OCI-LY3 (cell line): ENCODE data around the gene CFB.
"Not testable (repeated sequence)": the region's sequence is repeated elsewhere in the genome, so short reads cannot be mapped to it uniquely, and the experiment has no call there.

Experiments
- H2AFZ ChIP-seq: fragments of 200-600, 300-600 bp; shearing (Covaris generic); 2 replicates; pipeline ENCODE4 v1.6.0; 2014; ENCODE audit warnings: antibody characterized with exemption, low read depth, low read length
- H3K27ac ChIP-seq: fragments of 200-600, 300-600 bp; sonication (generic); 2 replicates; pipeline ENCODE4 v1.5.1; 2014; ENCODE audit warnings: mild to moderate bottlenecking, low read length, moderate library complexity, mixed read lengths
- H3K27me3 ChIP-seq: fragments of 200-600, 300-600 bp; sonication (generic); 2 replicates; pipeline ENCODE4 v1.6.1; 2014; ENCODE audit warnings: low read depth, low read length, mixed read lengths
- H3K36me3 ChIP-seq: fragments of 200-600, 300-600 bp; sonication (generic); replicated peaks from 2 replicates; pipeline ENCODE3; 2014; ENCODE audit warnings: low read depth, low read length, mixed read lengths
- H3K4me1 ChIP-seq: fragments of 300-600, 200-600 bp; sonication (generic); 2 replicates; pipeline ENCODE4 v1.6.1; 2014; ENCODE audit warnings: low read length, mixed read lengths
- H3K4me2 ChIP-seq: fragments of 200-600, 300-600 bp; sonication (generic); 2 replicates; pipeline ENCODE4 v1.6.1; 2014; ENCODE audit warnings: low read length, mixed read lengths
- H3K4me3 ChIP-seq: fragments of 300-600, 200-600 bp; sonication (generic); 2 replicates; pipeline ENCODE4 v1.5.1; 2014; ENCODE audit warnings: antibody characterized with exemption, mild to moderate bottlenecking, low read length, moderate library complexity
- H3K79me2 ChIP-seq: fragments of 300-600, 200-600 bp; shearing (Covaris generic); 2 replicates; pipeline ENCODE4 v1.6.1; 2014; ENCODE audit warnings: mild to moderate bottlenecking, low read length, mixed read lengths
- H3K9ac ChIP-seq: fragments of 300-600, 200-600 bp; shearing (Covaris generic); 2 replicates; pipeline ENCODE4 v1.6.0; 2014; ENCODE audit warnings: mild to moderate bottlenecking, low read length, moderate library complexity
- H3K9me3 ChIP-seq: fragments of 200-600, 300-600 bp; shearing (Covaris generic); 2 replicates; pipeline ENCODE4 v1.6.1; 2014; ENCODE audit warnings: low read length, mixed read lengths; ENCODE audit not compliant: insufficient read depth
- H4K20me1 ChIP-seq: fragments of 200-600, 300-600 bp; sonication (generic); 2 replicates; pipeline ENCODE4 v1.6.1; 2016; ENCODE audit warnings: low read length, mixed read lengths; ENCODE audit not compliant: insufficient read depth
- CTCF ChIP-seq: fragments of 200-600, 300-600 bp; sonication (generic); IDR thresholded peaks from 2 replicates; pipeline ENCODE4 v1.5.1; 2014; ENCODE audit warnings: antibody characterized with exemption, low read length, low read depth
- EZH2phosphoT487 ChIP-seq: fragments of 200-600 bp; shearing (Covaris generic); IDR thresholded peaks from 2 replicates; pipeline ENCODE4 v1.6.1; 2018; ENCODE audit warnings: antibody characterized with exemption, mixed run types, low read depth

The CFB gene

GRCh38 chr6:31978831-31979230, 32.9 kb downstream of the CFB start:
- TF ChIP-seq CTCF, result no peak
- TF ChIP-seq EZH2phosphoT487, result no peak
- no peak overlapping the region for H3K4me2 ChIP-seq
- H3K79me2 ChIP-seq, result no peaks in the 10 kb centered on the region
- no peak overlapping the region for H2AFZ ChIP-seq
- H3K9me3 ChIP-seq, result no peaks in the 10 kb centered on the region
- no peak overlapping the region for H3K27ac ChIP-seq
- H3K27me3 ChIP-seq, result no peaks in the 10 kb centered on the region
- no peaks in the 10 kb centered on the region for H4K20me1 ChIP-seq
- H3K4me3 ChIP-seq, result no peak overlapping the region
- H3K9ac ChIP-seq, result no peak overlapping the region
- H3K36me3 ChIP-seq, result no peaks in the 10 kb centered on the region
- no peaks in the 10 kb centered on the region for H3K4me1 ChIP-seq

- Histone ChIP-seq H4K20me1 (no peaks in the 10 kb centered on the region), H3K79me2 (no peaks in the 10 kb centered on the region), H3K36me3 (no peaks in the 10 kb centered on the region), H3K27me3 (no peaks in the 10 kb centered on the region), H3K9me3 (no peaks in the 10 kb centered on the region), H3K4me2 (no peak overlapping the region), H3K4me3 (no peak overlapping the region), H3K27ac (no peak overlapping the region), H3K4me1 (no peaks in the 10 kb centered on the region), H2AFZ (no peak overlapping the region), H3K9ac (no peak overlapping the region)
- TF ChIP-seq EZH2phosphoT487, result no peak
- no peak for TF ChIP-seq CTCF
Observed at GRCh38 chr6:31979238-31979898, 33.5 kb downstream of the CFB start.

GRCh38 chr6:31980195-31980876, 34.4 kb downstream of the CFB start:
- not testable (repeated sequence) for H3K36me3 ChIP-seq, H3K9me3 ChIP-seq, H4K20me1 ChIP-seq, H3K4me3 ChIP-seq, H2AFZ ChIP-seq, H3K79me2 ChIP-seq, H3K4me2 ChIP-seq, H3K27ac ChIP-seq, H3K27me3 ChIP-seq, H3K4me1 ChIP-seq, H3K9ac ChIP-seq

GRCh38 chr6:31980998-31981397, 35.1 kb downstream of the CFB start:
- H3K4me2 ChIP-seq, H3K4me3 ChIP-seq, H3K4me1 ChIP-seq, H4K20me1 ChIP-seq, H3K79me2 ChIP-seq, H3K27ac ChIP-seq, H3K27me3 ChIP-seq, H2AFZ ChIP-seq, H3K9ac ChIP-seq, H3K36me3 ChIP-seq, H3K9me3 ChIP-seq: not testable (repeated sequence)

GRCh38 chr6:31981744-31982143, 35.8 kb downstream of the CFB start, which contains the start of gene C4A:
TSS of gene C4A (plus strand) at chr6:31982057. CDS start at chr6:31982108, 51 bp downstream.
- H2AFZ ChIP-seq, H3K79me2 ChIP-seq, H4K20me1 ChIP-seq, H3K9ac ChIP-seq, H3K36me3 ChIP-seq, H3K4me3 ChIP-seq, H3K9me3 ChIP-seq, H3K27ac ChIP-seq, H3K4me1 ChIP-seq, H3K27me3 ChIP-seq, H3K4me2 ChIP-seq: not testable (repeated sequence)

- H3K9me3 ChIP-seq, H3K27me3 ChIP-seq, H3K4me3 ChIP-seq, H3K9ac ChIP-seq, H3K4me1 ChIP-seq, H3K4me2 ChIP-seq, H4K20me1 ChIP-seq, H3K36me3 ChIP-seq, H3K79me2 ChIP-seq, H3K27ac ChIP-seq, H2AFZ ChIP-seq: not testable (repeated sequence)
Observed at GRCh38 chr6:31989363-31989762, 43.5 kb downstream of the CFB start.

GRCh38 chr6:31994421-31994820, 48.5 kb downstream of the CFB start:
- not testable (repeated sequence) for H4K20me1 ChIP-seq, H3K79me2 ChIP-seq, H3K36me3 ChIP-seq, H3K27ac ChIP-seq, H3K4me3 ChIP-seq, H3K4me1 ChIP-seq, H3K9me3 ChIP-seq, H2AFZ ChIP-seq, H3K4me2 ChIP-seq, H3K27me3 ChIP-seq, H3K9ac ChIP-seq

GRCh38 chr6:31996385-31996784, 50.5 kb downstream of the CFB start:
- H3K36me3 ChIP-seq, H2AFZ ChIP-seq, H3K4me1 ChIP-seq, H3K79me2 ChIP-seq, H3K27me3 ChIP-seq, H3K9ac ChIP-seq, H3K27ac ChIP-seq, H3K9me3 ChIP-seq, H3K4me3 ChIP-seq, H4K20me1 ChIP-seq, H3K4me2 ChIP-seq: not testable (repeated sequence)
